OCI-LY7 (cell line): ENCODE results near the gene EZH1. TPM values are rescaled to one million over a fixed set of nuclear protein-coding genes. Genes with fewer than 3 reads are reported as not detected.

Experiments used
- BruUV-seq: library from RNA; stranded (reverse); fragments of 400-500 nt; replicated peaks from 2 replicates; lab custom pipeline; 2021; lab: Mats Ljungman, UMichigan
- CTCF ChIA-PET: fragments of 300-600 bp; sonication (Branson Sonifier 250); formaldehyde crosslinking; loops from one replicate; lab custom pipeline; 2022; ENCODE audit warnings: antibody characterized with exemption; ENCODE audit not compliant: unreplicated experiment; lab: Charles Lee
- POLR2A ChIA-PET: fragments of 300-600 bp; sonication (Branson Sonifier 250); formaldehyde crosslinking; loops from one replicate; lab custom pipeline; 2022; ENCODE audit warnings: antibody characterized with exemption; lab: Charles Lee
- DNase-seq: peaks from one replicate; pipeline ENCODE4 v3.0.0-alpha.2; 2015; ENCODE audit warnings: low spot score
- H2AFZ ChIP-seq: fragments of 200-600 bp; sonication (generic), shearing (Covaris generic); 2 replicates; pipeline ENCODE4 v1.6.1; 2014; ENCODE audit warnings: mild to moderate bottlenecking, antibody characterized with exemption, low read length, moderate library complexity
- H3K27ac ChIP-seq: fragments of 200-600 bp; sonication (generic); 2 replicates; pipeline ENCODE4 v1.5.1; 2014; ENCODE audit warnings: mixed run types, low read depth, mild to moderate bottlenecking, moderate library complexity, low read length, inconsistent platforms; ENCODE audit not compliant: poor library complexity, severe bottlenecking
- H3K36me3 ChIP-seq: fragments of 200-600 bp; sonication (generic); 2 replicates; pipeline ENCODE4 v1.6.1; 2014; ENCODE audit warnings: mild to moderate bottlenecking, antibody characterized with exemption, low read length, moderate library complexity, mixed read lengths; ENCODE audit not compliant: insufficient read depth
- H3K4me1 ChIP-seq: fragments of 200-600 bp; sonication (generic); 2 replicates; pipeline ENCODE4 v1.5.1; 2014; ENCODE audit warnings: mild to moderate bottlenecking, low read length; ENCODE audit not compliant: insufficient read depth, poor library complexity, severe bottlenecking
- H3K4me2 ChIP-seq: fragments of 200-600 bp; sonication (generic); 2 replicates; pipeline ENCODE4 v1.6.1; 2014; ENCODE audit warnings: mild to moderate bottlenecking, low read length
- H3K4me3 ChIP-seq: fragments of 200-600 bp; sonication (generic); 2 replicates; pipeline ENCODE4 v1.5.1; 2014; ENCODE audit warnings: mild to moderate bottlenecking, low read depth, low read length; ENCODE audit not compliant: poor library complexity, severe bottlenecking
- H3K79me2 ChIP-seq: fragments of 200-600 bp; sonication (generic); 2 replicates; pipeline ENCODE4 v1.6.1; 2016; ENCODE audit warnings: low read depth, mild to moderate bottlenecking, low read length, moderate library complexity, mixed read lengths; ENCODE audit not compliant: insufficient read depth
- H3K9me2 ChIP-seq: fragments of 200-600 bp; sonication (generic); 2 replicates; pipeline ENCODE4 v1.6.1; 2016; ENCODE audit warnings: mild to moderate bottlenecking, low read length, mixed read lengths; ENCODE audit not compliant: insufficient read depth
- H3K9me3 ChIP-seq: fragments of 200-600 bp; sonication (generic); 2 replicates; pipeline ENCODE4 v1.6.1; 2014; ENCODE audit warnings: mild to moderate bottlenecking, mixed run types, low read length, mixed read lengths
- H4K20me1 ChIP-seq: fragments of 200-600 bp; sonication (generic); 2 replicates; pipeline ENCODE4 v1.6.1; 2014; ENCODE audit warnings: mild to moderate bottlenecking, antibody characterized with exemption, low read length, moderate library complexity, mixed read lengths; ENCODE audit not compliant: insufficient read depth
- EZH2phosphoT487 ChIP-seq: fragments of 200-600 bp; sonication (generic); IDR thresholded peaks from 2 replicates; pipeline ENCODE4 v1.6.1; 2018; ENCODE audit warnings: low read depth, borderline replicate concordance, mild to moderate bottlenecking, mixed run types, antibody characterized with exemption, low read length, moderate library complexity, mixed read lengths
- intact Hi-C: fragments of 100-400 bp; cut with micrococcal nuclease; formaldehyde crosslinking; loops from one replicate; pipeline ENCODE4 v1.10.0; 2022; ENCODE audit not compliant: unreplicated experiment
- total RNA-seq, 2 experiments: library from RNA; depleted of rRNA in 1 of 2; stranded (reverse); fragments of >200 nt in 1 of 2; shearing (Covaris generic) in 1 of 2; gene quantifications; 2 replicates each; pipeline ENCODE4 v1.2.3, GENCODE V29; 2014 to 2022
- TF ChIP-seq, protein P1 (sequence below): fragments of 200-600 bp; sonication (generic); conservative IDR thresholded peaks from 2 replicates; pipeline ENCODE4 v1.5.1; 2014; ENCODE audit warnings: mild to moderate bottlenecking, antibody characterized with exemption, low read length, moderate library complexity, mixed read lengths

EZH1 gene
- total RNA-seq, 2 experiments from 2014 or later: 57.1 to 62.4 TPM

DNA sequence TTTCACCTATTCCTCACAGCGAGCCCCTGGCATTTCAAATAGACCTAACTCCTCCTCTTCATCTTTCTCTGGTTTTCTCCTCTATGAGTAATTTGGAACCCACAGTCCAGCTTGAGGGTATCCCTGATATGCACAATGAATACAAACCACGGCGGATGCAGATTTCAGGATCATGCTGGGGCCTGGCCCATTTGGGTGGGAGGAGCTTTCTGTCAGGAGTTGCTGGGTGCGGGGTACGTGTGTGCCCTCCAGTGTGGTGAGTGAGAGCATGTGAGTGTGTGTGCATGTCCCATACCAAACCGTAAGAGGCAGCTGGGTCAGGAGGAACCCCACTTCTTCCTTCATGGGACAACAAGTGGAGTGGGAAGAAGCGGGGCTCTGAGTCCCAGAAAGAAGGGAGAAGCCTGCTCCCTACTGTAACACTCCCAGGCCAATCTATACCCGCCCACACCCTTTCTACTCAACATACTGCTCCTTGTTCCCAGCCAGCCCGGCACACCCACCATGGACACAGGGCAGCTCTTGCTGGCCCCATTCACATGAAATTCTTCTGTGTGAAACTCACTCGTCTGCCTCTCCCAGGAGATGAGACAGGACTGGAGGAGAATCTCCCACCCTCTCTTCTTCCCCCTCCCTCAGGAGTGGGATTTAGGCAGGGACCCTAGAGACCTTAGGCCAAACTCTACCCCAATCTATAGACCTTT lies 44.1 kb downstream of the EZH1 start:
- Histone ChIP-seq H3K4me3 (no peak overlapping the region), H3K27ac (no peak overlapping the region), H3K4me2 (no peak overlapping the region), H3K9me2 (no peaks in the 10 kb centered on the region), H2AFZ (no peak overlapping the region), H3K36me3 (peaks cover 36% of the 10 kb centered on the region), H3K9me3 (no peaks in the 10 kb centered on the region), H3K79me2 (no peaks in the 10 kb centered on the region), H4K20me1 (no peaks in the 10 kb centered on the region), H3K4me1 (peaks cover 14% of the 10 kb centered on the region)
- BruUV-seq: no TSS peak
- ChIA-PET POLR2A (no interaction called here), CTCF (no interaction called here)
- intact Hi-C loops: no loop called here
- TF ChIP-seq EZH2phosphoT487: no peak
- TF ChIP-seq, protein P1, sequence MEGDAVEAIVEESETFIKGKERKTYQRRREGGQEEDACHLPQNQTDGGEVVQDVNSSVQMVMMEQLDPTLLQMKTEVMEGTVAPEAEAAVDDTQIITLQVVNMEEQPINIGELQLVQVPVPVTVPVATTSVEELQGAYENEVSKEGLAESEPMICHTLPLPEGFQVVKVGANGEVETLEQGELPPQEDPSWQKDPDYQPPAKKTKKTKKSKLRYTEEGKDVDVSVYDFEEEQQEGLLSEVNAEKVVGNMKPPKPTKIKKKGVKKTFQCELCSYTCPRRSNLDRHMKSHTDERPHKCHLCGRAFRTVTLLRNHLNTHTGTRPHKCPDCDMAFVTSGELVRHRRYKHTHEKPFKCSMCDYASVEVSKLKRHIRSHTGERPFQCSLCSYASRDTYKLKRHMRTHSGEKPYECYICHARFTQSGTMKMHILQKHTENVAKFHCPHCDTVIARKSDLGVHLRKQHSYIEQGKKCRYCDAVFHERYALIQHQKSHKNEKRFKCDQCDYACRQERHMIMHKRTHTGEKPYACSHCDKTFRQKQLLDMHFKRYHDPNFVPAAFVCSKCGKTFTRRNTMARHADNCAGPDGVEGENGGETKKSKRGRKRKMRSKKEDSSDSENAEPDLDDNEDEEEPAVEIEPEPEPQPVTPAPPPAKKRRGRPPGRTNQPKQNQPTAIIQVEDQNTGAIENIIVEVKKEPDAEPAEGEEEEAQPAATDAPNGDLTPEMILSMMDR: no peak
- no peak for DNase-seq

DNA sequence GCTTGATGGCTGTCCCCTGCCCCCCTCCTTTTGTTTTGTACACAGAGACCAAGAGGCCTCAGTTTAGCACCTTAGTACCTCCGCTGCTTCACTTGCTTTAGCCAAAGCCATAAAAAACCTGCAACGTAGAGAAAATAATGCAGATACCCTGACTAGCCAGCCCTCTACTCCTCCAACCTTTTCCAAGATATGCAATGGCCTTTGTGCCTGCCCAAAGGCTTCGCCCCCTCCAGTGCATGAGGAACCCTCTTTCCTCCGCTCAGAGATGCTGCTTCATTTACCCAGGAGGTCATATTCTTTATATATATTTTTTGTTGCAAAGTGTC lies 45.5 kb downstream of the EZH1 start:
- TF ChIP-seq, protein P1: no peak
- TF ChIP-seq EZH2phosphoT487: no peak
- Histone ChIP-seq H3K27ac (no peak overlapping the region), H3K79me2 (no peaks in the 10 kb centered on the region), H4K20me1 (no peaks in the 10 kb centered on the region), H2AFZ (no peak overlapping the region), H3K4me3 (no peak overlapping the region), H3K4me1 (peaks cover 3% of the 10 kb centered on the region), H3K9me2 (no peaks in the 10 kb centered on the region), H3K36me3 (peaks cover 22% of the 10 kb centered on the region), H3K9me3 (no peaks in the 10 kb centered on the region), H3K4me2 (no peak overlapping the region)
- no TSS peak for BruUV-seq
- intact Hi-C loops: no loop called here
- DNase-seq: no peak
- ChIA-PET CTCF (interaction anchor here (0.6 kb wide), 1 partner anchor 124 kb away, joined by 11 read pairs; no protein-coding TSS in a partner anchor), POLR2A (interaction anchor here (0.7 kb wide), 1 partner anchor 18 kb away, joined by 3 read pairs; no protein-coding TSS in a partner anchor)
